ENCODE data around the gene TCN2.

GRCh38 chr22:30614879-30615278 is 7.9 kb downstream of the TCN2 start:
- TF ChIP-seq CTCF (IDR thresholded peaks at IDR 0.05; ENCODE audit: borderline replicate concordance, extremely low read depth, low read length, poor library complexity, severe bottlenecking) (no peak), EZH2 (IDR thresholded peaks at IDR 0.05; ENCODE audit: borderline replicate concordance, low read depth, low read length, severe bottlenecking) (no peak)

Data from DND-41 (cell line).